Measurements from ENCODE around the gene UBE2E3.

DNA sequence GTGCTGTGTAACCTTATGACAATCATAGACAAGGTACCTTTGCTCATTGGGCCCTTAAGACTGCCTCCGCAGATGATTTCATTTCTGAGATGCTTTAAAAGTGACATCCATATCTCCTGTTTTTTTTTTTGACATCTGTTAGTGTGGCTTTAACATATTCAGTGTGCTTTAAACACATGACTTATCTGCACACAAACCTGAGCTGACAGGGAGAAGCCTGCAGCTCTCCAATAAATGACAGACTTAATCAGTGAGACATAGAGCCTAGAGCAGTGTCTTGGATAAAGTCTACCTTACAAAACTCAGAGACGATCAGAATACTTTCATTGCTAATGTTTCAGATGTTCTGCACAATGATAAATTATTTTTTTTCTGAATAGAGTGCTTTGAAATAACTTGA is 130.7 kb downstream of the UBE2E3 start:
- TF ChIP-seq, protein P1, sequence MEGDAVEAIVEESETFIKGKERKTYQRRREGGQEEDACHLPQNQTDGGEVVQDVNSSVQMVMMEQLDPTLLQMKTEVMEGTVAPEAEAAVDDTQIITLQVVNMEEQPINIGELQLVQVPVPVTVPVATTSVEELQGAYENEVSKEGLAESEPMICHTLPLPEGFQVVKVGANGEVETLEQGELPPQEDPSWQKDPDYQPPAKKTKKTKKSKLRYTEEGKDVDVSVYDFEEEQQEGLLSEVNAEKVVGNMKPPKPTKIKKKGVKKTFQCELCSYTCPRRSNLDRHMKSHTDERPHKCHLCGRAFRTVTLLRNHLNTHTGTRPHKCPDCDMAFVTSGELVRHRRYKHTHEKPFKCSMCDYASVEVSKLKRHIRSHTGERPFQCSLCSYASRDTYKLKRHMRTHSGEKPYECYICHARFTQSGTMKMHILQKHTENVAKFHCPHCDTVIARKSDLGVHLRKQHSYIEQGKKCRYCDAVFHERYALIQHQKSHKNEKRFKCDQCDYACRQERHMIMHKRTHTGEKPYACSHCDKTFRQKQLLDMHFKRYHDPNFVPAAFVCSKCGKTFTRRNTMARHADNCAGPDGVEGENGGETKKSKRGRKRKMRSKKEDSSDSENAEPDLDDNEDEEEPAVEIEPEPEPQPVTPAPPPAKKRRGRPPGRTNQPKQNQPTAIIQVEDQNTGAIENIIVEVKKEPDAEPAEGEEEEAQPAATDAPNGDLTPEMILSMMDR (IDR thresholded peaks at IDR 0.05): no peak
- TF ChIP-seq POLR2A (IDR thresholded peaks at IDR 0.05): no peak
